Large intestine (tissue), 3 donors: ENCODE data around the gene COL1A1. TPM values are rescaled to one million over a fixed set of nuclear protein-coding genes. Genes with fewer than 3 reads are reported as not detected.
A peak's percentile ranks its signal among the peaks of the same experiment; 100 is the strongest.

ENCODE experiments used
- DNase-seq, 2 donors: peaks; one replicate each; pipeline versions ENCODE4 v3.0.0 to v3.0.0-alpha.2; 2013
- H3K27ac ChIP-seq: one replicate; pipeline ENCODE4 v1.5.1; 2013; ENCODE audit warnings: low read length
- H3K27me3 ChIP-seq: 2 replicates; pipeline ENCODE4 v1.6.1; 2013; ENCODE audit warnings: low read length; ENCODE audit not compliant: control insufficient read depth, insufficient read depth
- H3K36me3 ChIP-seq: 2 replicates; pipeline ENCODE4 v1.6.1; 2013; ENCODE audit warnings: low read length; ENCODE audit not compliant: control insufficient read depth, insufficient read depth
- H3K4me1 ChIP-seq: one replicate; pipeline ENCODE4 v1.6.1; 2013; ENCODE audit warnings: low read length; ENCODE audit not compliant: control insufficient read depth, insufficient read depth
- H3K4me3 ChIP-seq: one replicate; pipeline ENCODE4 v1.5.1; 2013; ENCODE audit warnings: low read length
- H3K9me3 ChIP-seq: one replicate; pipeline ENCODE4 v1.6.1; 2013; ENCODE audit warnings: mild to moderate bottlenecking, low read depth, low read length, moderate library complexity; ENCODE audit not compliant: control insufficient read depth
- WGBS: methylation state at CpG from one replicate; pipeline ENCODE4 v1.1.5; 2013; ENCODE audit warnings: low lambda C conversion rate; ENCODE audit not compliant: insufficient coverage; 5-methylcytosine and 5-hydroxymethylcytosine counted together
- polyA plus RNA-seq: library from polyadenylated mRNA; unstranded; fragments of 120-200 nt; gene quantifications from one replicate; pipeline ENCODE4 v1.2.1, GENCODE V29; 2013

The COL1A1 gene
- polyA plus RNA-seq, 1 donor, result 488 TPM

DNA sequence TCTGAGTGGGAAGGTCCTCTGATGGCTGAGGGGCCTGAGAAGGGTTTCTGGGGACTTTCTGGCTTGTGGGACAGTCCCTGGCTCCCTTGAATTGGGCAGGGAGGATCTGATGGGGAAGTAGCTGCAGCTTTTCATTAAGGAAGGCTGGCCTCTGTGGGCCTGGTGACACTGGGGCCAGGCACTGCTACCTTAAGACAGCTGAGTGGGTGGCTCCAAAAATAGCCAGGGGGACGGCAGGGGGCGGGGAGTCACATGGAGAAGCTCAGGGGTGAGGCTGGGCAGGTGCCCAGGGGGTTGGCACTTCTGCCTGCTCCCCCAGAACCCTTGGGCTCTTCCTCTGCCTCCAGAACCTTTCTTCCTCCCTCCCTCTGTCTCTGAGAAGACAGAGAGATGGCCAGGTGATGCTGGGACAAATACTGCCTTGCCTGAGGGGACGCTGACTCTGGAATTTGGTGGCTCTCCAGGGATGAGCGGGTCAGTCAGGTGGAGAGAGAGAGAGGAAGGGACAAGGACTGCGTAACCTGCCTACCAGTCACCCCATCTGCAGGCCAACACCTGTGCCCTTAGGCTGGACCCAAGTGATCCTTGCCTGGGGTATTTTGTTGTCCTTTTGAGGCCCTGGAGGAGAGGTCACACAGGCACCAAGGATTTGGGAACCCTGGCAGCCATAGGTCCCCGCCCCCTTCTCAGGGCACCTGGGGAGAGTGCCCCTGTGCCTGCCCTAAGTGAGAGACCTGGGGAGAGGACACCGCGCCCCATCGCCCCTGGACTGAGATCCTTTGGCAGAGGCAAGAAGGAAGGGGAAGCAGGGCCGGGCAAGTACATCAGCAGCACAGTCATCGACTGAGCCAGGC, 37.4 kb downstream of the COL1A1 start:
- Histone ChIP-seq H3K36me3 (no peaks in the 10 kb centered on the region), H3K9me3 (no peaks in the 10 kb centered on the region), H3K4me3 (no peak overlapping the region), H3K27ac (no peak overlapping the region), H3K27me3 (no peaks in the 10 kb centered on the region), H3K4me1 (peaks cover 6% of the 10 kb centered on the region)
- no CpG with 5 or more reads among the region's 11 CpGs for WGBS
- no peak for DNase-seq

DNA sequence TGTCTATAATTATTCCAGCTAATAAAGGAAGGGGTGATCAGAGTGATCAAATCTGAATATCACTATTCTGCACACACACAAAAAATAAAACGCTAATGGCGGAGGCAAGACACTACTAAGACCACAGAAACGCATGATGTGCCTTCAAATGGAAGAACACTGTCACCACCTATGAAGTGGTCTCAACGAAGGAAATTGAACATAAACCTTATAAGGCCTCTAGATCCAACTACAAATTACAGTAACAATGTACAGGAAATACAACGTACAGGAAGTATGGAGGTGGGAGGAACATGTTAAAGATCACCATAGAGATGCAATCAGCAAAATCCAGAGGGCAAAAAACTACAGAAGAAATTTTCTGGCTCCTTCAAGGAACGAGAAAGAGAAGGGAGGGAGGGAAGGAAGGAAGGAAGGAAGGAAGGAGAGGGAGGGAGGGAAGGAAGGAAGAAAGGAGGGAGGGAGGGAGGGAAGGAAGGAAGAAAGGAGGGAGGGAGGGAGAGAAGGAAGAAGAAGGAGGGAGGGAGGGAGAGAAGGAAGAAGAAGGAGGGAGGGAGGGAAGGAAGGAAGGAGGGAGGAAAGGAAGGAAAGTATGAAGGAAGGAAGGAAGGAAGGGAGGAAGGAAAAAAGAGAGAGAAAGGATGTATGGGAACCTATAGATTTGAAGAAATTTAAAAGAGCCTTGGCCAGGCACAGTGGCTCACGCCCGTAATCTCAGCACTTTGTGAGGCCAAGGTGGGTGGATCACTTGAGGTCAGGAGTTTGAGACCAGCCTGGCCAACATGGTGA, 38.8 kb downstream of the COL1A1 start:
- Histone ChIP-seq H3K4me3 (no peak overlapping the region), H3K27ac (no peak overlapping the region), H3K9me3 (no peaks in the 10 kb centered on the region), H3K27me3 (no peaks in the 10 kb centered on the region), H3K4me1 (peaks cover 6% of the 10 kb centered on the region), H3K36me3 (no peaks in the 10 kb centered on the region)
- DNase-seq, result no peak
- WGBS, result 63% methylated on average over 2 of the region's 8 CpGs

DNA sequence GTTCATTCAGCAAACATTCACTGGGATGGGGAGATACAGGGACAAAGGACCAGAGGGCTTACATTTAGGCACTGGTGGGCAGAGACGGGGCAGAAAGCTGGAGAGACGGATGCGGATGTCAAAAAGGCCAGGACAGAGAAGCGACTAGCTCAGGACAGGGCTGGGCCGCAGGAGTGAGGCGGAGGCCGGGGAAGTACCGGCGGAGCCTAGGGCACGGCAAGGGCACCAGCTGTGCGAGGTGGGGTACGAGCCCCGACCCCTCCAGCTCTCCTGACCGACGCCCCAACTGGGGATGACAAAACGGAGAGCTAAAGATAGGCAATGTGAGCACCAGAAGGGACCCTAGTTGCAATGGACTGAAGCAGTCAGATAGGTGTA, 39.5 kb downstream of the COL1A1 start:
- Histone ChIP-seq H3K4me1 (peaks cover 6% of the 10 kb centered on the region), H3K9me3 (no peaks in the 10 kb centered on the region), H3K4me3 (no peak overlapping the region), H3K27me3 (no peaks in the 10 kb centered on the region), H3K36me3 (no peaks in the 10 kb centered on the region), H3K27ac (peak overlapping the region; percentile 41)
- no CpG with 5 or more reads among the region's 16 CpGs for WGBS
- no peak for DNase-seq

DNA sequence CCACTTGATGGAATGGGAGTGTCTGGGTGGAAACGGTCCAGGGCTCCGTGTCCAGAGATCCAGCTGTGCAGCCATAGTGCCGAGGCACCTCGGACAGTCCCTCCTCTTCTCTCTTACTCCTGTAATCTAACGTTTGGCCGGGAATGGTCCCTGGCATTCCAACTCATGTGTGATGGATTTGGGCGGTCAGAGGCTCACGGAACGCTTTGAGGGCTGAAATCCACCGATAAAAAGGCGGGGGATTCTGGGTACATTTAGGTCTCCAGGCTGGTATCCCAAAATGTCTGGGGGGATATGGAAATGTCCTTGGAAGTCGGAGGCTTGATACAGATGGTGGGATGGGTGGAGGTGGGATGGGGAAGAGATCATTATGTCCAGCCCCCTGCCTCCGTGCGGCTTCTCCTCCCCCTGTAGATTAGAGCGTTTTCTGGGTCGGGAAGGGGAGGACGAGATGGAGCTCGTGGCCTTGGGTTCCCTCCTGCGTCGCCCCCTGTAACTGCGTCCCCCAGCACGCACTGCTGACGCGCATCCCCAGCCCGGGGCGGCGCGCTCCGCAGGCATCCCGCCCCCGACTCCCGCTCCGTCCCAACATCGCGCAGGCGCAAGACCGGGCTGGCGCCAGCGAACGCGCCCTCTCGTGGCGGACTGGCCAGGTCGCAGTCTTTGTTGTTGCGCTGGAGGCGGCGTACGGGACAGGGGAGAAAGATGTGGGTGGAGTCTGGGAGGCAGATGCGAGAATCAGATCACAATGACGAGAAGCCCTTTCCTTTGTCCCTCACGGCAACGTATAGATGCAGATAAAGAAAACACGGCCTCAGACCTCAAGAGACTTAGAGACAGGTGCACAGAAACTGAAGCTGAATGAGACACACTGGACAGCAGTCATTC, 40.2 kb downstream of the COL1A1 start:
- DNase-seq, result peak; percentile 88 to 91
- no peaks in the 10 kb centered on the region for H3K36me3 ChIP-seq
- H3K4me3 ChIP-seq, result peak overlapping the region; percentile 44
- H3K27ac ChIP-seq, result peak overlapping the region; percentile 58
- no peaks in the 10 kb centered on the region for H3K9me3 ChIP-seq
- H3K27me3 ChIP-seq, result no peaks in the 10 kb centered on the region
- H3K4me1 ChIP-seq, result peaks cover 6% of the 10 kb centered on the region
- WGBS, result no CpG with 5 or more reads among the region's 53 CpGs

DNA sequence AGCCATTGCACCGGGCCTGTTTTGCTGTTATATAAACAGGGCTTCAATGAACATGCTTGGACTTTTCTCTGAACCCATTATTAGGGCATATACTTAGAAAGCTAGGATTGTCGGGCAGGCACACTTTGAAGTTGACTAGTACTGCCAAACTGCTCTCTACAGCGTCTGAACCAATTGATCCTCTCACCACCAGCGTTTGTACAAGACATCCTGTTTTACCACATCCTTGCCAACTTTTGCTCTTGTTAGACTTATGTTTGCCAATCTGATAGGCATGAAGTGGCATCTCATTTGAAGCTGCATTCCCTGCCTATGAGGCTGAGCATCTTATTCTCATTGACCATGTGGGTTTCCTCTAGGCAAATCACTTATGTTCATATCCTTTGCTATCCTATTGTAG, 43.5 kb downstream of the COL1A1 start:
- Histone ChIP-seq H3K27ac (no peak overlapping the region), H3K36me3 (no peaks in the 10 kb centered on the region), H3K9me3 (no peaks in the 10 kb centered on the region), H3K4me1 (peaks cover 8% of the 10 kb centered on the region), H3K27me3 (no peaks in the 10 kb centered on the region), H3K4me3 (no peak overlapping the region)
- no CpG with 5 or more reads among the region's 4 CpGs for WGBS
- DNase-seq, result no peak

DNA sequence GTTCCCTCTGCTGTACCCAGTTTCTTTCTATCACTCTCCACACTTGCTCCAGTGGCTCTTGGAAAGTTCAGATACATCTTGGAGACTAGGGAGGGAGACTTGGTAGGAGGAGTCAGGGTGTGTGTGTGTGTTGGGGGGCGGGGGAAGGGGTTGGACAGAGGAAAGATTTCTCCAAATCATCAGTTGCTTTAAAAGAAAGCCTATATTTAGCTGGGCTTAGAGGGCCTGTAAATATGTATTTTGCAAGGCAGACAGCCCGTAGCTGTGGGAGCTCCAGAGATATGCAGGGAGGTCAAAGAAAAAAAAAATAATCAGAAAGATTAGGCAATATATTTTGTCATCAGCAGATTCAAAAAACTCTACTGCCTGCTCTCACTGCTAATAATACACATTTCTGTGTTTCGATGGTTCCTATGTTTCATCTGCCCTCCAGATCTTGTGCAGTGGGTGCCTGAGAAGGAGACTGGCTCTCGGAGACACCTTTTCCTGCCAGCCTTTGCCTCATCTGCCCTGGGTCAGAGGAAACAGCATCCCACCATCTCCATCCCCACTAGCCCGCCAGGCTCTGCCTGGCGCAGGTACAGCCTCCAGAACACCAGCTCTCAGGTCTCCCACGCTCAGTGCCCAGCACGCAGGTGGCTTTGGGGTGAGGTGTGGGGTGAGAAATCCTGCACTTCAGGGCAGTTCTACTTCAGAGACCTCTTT, 46.2 kb downstream of the COL1A1 start:
- DNase-seq, result no peak
- no peaks in the 10 kb centered on the region for H3K9me3 ChIP-seq
- 80% methylated on average over 1 of the region's 8 CpGs for WGBS
- H3K4me1 ChIP-seq, result peaks cover 13% of the 10 kb centered on the region
- no peaks in the 10 kb centered on the region for H3K27me3 ChIP-seq
- H3K27ac ChIP-seq, result no peak overlapping the region
- H3K36me3 ChIP-seq, result no peaks in the 10 kb centered on the region
- no peak overlapping the region for H3K4me3 ChIP-seq

DNA sequence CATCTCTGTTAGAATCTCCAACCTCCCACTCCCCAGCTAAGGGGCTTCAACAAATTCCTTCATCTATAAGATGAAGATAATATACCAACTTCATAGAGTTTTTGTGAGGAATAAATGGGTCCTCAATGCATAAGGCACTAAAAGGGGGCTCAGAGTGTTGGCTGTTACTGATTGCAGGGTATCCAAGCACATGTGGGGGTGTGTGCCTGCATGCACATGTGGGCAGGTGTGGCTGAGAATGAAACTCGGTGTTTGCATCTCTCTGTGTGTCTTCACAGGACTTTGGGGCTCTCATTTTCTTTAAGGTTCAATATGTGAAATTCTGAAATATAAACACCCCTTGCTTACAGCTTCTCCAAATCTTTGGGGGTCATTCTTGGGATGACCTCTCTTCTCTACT, 46.8 kb downstream of the COL1A1 start:
- Histone ChIP-seq H3K36me3 (no peaks in the 10 kb centered on the region), H3K27ac (no peak overlapping the region), H3K4me3 (no peak overlapping the region), H3K27me3 (no peaks in the 10 kb centered on the region), H3K9me3 (no peaks in the 10 kb centered on the region), H3K4me1 (peaks cover 13% of the 10 kb centered on the region)
- WGBS, result no CpG with 5 or more reads among the region's 1 CpG
- DNase-seq, result no peak

DNA sequence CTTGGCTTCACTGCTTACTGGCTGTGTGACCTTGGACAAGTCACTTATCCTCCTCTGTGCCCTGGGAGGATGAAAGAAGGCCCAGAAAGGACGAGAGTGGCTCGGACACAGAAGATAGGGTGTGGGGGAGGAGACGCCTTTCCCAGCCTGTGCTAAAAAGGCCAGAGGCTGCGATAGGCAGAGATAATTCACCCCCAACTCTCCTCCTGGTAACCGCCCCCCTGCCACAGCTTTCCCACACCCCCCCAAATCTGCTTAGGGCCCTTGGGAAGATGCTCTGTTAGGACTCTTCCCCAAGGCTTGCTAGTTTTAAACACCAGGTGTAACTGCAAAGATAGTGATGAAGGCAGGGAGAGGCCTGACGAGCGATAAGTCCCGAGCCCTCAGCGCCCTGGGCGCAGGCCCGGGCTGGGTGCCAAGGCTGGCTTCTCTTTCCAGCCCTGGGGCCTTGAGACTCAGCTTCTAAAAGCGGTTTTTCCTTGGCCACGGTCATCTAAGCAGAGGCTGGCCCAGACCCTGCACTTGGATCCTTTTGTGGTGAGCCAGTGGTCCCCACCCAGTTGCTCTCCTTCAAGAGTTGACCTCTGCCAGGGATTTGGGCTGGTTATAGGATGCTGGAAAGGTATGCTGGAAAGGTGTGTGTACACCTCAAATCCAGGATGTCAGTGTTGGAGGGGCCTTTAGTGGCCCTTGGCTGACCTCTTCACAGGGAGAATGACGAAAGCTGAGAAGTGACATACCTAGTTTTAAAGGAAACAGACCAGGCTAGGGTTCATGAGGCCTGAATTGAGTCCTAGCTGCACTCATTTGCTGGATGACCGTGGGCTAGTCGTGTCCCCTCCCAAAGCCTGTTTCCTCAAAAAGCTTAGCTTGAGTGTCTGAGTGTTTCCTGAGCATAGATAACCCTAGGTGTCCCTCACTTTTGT, 47.5 kb downstream of the COL1A1 start:
- H3K27ac ChIP-seq, result no peak overlapping the region
- no peak overlapping the region for H3K4me3 ChIP-seq
- H3K27me3 ChIP-seq, result no peaks in the 10 kb centered on the region
- peaks cover 13% of the 10 kb centered on the region for H3K4me1 ChIP-seq
- no peaks in the 10 kb centered on the region for H3K9me3 ChIP-seq
- no peak for DNase-seq
- no CpG with 5 or more reads among the region's 16 CpGs for WGBS
- no peaks in the 10 kb centered on the region for H3K36me3 ChIP-seq

DNA sequence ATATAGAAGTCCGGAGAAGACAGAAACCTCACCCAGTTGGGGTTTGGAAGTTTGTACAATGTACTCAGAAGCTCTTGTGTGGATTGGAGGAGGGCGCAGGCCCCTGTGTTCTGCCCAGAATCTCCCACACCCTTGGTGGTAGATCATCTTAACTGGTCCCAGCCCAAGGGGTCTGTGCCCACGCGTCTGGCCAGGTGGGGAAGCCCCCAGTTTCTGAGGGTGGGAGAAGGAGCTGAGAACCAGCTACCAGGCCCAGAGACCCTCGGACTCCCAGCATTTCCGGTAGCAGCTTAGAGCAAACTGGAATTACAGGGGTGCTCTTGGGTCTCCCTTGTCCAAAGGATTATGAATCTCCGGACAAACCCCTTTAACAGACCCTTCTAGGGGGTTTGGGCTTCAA, 48.7 kb downstream of the COL1A1 start:
- Histone ChIP-seq H3K9me3 (no peaks in the 10 kb centered on the region), H3K27me3 (no peaks in the 10 kb centered on the region), H3K36me3 (no peaks in the 10 kb centered on the region), H3K27ac (no peak overlapping the region), H3K4me3 (no peak overlapping the region), H3K4me1 (peaks cover 21% of the 10 kb centered on the region)
- no CpG with 5 or more reads among the region's 7 CpGs for WGBS
- no peak for DNase-seq
